ENCODE results near the gene LINGO3.
A peak's percentile ranks its signal among the peaks of the same experiment; 100 is the strongest.

LINGO3 gene

DNA sequence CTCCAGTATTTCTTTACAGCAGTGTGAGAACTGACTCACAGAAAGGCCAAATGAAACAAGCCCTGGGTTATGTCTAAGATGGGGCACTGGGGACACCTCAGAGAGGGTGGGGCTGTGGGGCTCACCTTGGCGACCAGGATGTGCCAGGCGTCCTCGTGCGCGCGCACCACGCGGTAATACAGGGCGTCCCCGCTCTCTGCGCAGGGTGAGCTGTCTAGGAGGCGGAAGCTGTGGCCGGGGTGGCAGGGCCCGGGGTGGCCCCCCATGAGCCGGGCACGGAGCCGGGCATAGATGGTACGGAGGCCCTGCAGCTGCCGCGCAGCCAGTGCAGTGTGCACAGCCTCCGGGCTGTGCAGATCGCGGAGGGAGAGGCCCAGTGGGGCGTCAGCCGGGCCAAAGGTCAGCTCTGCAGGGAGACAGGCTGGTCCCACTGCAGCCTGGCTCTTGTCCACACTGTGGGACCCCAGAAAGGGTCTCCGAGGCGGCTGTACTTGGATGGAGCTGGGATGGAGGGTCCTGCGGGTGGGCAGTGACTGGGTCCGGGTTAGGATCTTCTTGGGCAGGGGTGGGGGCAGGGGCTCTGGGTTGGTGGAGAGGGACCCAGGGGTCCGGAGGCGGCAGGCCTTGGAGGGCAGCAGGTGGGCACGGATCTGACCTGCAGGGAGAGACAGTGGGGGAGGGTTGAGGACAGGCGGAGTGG, 29.3 kb downstream of the LINGO3 start:
- no peak for DNase-seq

DNA sequence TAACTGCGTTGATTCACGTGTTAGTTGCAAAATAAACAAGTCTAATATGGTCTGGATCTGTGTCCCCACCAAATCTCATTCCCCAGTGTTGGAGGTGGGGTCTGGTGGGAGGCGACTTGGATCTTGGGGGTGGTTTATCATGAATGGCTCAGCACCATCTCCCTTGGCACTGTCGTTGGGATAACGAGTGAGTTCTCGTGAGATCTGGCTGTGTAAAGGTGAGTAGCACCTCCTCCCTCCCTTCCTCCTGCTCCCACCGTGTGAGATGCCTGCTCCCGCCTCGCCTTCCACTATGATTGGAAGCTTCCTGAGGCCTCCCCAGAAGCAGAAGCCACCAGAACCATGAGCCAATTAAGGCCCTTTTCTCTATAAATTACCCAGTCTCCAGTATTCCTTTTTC, 30.8 kb downstream of the LINGO3 start:
- no peak for DNase-seq

DNA sequence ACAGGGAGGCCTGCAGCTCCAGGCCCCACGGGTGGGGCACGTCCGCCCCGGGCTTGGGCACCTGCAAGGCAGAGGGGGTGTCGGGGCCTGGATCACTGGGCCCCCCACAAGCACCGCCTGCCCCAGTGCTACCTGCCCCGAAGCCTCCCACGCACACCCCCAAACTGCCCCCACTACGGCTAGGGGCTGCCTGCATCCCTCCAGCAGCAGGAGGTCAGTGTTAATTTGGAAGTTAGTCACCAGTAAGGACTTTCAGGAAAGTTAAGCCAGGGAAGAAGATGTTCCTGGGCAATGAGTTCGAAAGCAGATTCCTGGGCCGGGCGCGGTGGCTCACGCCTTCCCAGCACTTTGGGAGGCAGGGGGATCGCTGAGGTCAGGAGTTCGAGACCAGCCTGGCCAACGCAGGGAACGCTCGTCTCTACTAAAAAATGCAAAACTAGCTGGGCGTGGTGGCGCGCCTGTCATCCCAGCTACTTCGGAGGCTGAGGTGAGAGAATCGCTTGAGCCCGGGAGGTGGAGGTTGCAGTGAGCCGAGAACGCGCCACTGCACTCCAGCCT, 31.4 kb downstream of the LINGO3 start:
- DNase-seq, result no peak

DNA sequence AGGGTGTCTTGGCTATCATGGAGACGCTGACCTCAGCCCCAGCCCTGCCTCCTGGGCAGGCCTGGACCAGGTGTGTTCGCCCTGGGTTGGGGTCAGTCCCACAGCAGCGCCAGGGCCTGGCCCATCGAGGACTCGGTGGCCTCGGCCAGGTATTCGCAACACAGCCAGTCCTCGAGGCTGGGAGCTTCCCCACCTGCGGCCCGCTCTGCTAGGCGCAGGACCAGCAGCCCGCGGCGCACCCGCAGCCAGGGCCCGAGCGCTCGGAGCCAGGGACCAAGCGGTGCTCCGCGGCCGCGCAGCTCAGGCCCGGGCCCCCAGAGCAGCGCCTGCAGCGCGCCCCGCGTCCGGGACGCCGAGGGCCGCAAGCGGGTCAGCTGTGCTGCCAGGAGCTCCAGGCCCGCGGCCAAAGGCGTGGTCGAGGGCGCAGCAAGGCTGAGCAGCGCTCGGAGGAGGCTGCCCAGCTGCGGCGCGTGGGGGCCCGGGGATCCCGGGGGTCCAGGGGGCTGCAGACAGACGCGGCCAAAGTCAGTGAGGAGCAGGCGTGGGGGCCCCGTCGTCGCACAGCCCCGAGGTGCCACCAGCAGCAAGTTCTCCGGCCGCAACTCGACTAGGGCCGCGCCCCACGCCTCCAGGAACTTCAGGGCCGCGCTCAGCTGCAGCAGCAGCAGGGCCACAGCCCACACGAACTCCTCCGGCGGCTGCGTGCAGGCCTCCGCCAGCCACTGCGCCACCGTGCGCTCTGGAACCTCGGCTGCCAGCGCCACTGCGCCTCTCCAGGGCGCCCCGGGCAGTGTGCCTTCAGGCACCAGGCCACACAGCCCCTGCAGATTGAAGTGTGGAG, 32.1 kb downstream of the LINGO3 start:
- no peak for DNase-seq

DNA sequence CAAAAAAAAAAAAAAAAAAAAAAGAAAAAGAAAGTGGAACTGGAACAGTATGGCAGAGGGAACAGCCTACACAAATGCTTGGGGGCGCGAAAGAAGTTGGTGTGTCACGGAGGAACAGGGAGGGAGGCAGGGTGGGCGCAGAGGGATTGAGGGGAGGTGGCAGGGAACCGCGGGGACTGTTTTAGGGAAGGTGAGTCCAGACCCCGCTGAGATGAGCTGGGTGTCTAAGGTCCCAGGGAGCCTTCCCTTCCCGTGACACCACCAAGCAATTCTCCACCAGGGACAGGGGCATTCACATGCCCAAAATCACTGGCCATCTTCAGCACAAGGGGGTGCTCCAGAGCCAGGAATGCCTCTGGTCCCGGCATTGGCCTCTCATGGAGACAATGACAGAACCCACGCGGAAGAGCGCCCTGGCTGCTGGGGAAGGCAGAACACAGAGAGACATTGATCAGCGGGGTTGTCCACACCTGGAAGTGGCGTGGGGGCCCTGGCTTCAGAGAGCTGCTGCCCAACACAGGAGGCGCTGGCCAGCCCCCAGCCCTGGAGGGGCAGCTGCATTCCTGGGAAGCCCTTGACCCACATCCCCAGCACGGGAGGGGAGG, 32.9 kb downstream of the LINGO3 start:
- peak; percentile 59 for DNase-seq

DNA sequence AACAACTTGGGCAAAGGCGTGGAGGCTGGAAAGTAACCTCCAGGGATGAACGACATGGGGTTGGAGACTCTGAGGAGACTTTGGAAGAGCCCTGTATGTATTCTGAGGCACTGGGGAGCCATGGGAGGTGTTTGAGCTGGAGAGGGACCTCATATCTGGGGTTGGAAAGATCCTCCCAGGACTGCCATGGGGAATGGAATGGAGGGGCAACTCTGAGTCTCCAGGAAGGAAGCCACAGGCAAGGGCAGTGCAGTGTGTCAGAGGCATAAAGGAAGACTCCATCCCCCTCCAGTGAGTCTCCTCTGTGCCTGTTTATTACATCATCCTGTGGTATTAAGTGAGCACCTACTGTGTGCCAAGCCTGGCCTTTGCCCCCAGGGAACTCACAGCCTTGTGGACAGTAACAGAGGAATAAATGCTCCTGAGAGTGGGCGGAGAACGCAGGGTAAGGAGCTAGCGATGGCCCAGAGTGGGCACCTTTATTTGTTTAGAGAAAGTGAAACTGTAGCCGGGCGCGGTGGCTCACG, 33.7 kb downstream of the LINGO3 start:
- no peak for DNase-seq

DNA sequence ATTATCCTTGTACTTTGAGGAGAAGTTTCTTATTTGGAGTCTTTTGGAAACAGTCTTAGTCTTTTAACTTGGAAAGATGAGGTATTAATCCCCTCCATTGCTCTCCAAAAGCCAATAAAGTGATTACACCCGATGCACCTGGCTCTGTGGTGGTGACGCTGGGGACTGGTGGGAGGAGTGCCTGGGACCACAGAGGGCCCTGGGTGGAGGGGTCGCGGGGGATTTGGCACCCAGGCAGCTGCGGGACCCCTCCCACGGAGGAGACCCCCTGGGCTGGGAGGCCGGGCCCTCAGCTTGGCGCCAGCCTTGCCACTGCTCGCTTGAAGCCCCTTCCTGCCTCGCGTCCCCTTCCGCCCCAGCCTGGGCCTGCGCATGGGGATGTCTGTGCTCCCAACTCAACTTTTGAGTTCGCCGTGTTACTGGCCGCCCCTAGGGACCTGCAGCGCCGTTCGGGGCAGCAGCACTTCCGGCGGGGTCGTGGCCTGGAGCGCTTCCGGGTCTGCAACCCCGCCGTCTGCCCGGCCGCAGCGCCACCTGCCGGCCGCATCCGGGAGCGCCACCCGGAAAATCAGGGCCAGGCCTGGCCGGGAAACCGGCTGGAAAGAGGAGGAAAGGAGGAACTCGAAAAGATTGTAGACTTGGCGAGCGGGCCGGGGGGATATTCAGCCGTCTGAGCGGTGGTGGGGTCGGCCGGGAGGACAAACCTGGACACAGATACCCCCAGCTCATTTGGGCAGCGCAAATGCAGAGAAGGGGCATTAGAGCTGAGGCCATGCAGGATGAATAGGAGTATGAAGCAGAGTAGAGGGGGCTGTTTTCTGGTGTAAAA, 34.4 kb downstream of the LINGO3 start:
- peak; percentile 76 for DNase-seq

DNA sequence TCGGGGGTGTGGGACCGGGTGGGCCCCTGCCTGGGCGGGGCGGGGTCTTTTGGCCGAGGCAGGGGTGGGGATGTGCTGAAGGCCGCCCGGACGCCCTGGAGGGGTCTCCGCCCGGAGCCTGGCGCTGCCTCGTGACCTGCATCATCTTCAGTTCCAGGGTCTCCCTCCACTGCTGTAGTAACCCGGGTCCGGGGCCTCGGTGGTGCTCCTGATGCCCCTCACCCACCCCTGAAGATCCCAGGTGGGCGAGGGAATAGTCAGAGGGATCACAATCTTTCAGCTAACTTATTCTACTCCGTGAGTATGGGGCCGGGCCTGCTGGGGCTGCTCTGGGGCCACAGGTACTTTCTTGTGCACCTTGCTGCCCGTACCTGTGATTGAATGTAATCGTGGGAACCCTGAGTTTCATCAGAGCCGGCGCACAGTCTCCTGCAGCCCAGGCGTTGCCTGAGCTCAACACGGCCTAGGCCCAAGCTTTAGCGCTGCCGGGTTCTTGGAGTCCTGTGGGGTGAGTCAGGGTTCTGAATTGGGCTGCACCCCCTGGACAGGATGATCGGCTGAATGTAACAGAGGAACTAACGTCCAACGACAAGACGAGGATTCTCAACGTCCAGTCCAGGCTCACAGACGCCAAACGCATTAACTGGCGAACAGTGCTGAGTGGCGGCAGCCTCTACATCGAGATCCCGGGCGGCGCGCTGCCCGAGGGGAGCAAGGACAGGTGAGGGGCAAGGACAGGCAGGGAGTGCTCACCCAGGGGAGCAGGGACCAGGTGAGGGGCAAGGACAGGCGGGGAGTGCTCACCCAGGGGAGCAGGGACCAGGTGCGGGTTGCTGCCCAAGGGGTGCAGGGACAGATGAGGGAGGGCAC, 36.5 kb downstream of the LINGO3 start:
- DNase-seq, result no peak

DNA sequence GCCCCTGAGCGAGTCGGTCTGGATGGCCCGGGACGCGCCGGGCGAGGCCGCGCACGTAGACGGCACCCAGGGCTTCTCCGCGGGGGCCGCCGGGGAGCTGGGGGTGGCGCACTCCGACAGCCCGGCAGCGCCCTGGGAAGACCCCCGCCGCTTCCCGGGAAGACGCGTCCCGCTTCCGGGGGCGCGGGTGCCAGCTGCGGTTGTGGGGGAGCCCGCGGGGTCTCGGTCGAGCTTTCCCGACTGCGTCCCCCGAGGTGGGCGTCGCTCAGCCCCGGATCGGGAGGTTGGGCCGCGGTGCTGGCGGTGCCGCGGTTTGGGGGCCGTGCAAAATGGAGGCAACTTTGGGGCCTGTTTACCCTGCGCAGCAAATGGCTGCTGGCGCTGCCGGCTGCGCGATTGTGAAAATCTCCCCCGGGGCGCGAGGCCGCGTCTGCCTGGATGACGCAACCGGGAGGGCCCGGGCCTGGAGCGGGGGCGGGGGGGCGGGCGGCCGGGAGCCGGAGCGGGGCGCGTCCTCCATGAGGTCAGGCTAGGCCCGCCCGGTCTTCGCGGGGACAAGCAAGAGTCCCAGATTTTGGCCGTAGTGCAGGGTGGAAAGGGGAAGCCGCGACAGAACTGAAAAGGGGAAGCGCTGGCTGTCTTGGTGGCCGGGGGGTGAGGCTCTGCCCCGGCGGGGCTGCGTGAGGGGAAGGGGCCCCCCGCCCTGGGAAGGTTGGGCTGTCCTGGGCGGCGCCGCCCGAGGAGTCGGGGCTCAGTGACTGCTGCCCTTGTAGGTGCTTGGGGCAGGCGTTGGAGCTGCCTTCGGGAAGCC, 37.3 kb downstream of the LINGO3 start:
- DNase-seq, result peak; percentile 79

DNA sequence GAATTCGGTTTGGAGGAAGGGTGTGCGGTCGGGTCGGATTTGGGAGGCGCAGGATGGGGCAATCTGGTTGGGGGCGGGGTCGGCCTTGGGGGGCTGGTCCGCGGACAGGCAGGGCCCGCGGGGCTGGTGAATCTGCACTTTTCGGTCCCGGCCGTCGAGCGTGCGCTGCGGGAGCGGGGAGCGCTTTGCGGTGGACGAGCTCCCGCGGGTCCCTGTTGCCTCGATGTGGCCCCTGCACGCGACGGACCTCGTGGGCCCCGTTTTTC, 37.9 kb downstream of the LINGO3 start:
- DNase-seq, result peak; percentile 51

DNA sequence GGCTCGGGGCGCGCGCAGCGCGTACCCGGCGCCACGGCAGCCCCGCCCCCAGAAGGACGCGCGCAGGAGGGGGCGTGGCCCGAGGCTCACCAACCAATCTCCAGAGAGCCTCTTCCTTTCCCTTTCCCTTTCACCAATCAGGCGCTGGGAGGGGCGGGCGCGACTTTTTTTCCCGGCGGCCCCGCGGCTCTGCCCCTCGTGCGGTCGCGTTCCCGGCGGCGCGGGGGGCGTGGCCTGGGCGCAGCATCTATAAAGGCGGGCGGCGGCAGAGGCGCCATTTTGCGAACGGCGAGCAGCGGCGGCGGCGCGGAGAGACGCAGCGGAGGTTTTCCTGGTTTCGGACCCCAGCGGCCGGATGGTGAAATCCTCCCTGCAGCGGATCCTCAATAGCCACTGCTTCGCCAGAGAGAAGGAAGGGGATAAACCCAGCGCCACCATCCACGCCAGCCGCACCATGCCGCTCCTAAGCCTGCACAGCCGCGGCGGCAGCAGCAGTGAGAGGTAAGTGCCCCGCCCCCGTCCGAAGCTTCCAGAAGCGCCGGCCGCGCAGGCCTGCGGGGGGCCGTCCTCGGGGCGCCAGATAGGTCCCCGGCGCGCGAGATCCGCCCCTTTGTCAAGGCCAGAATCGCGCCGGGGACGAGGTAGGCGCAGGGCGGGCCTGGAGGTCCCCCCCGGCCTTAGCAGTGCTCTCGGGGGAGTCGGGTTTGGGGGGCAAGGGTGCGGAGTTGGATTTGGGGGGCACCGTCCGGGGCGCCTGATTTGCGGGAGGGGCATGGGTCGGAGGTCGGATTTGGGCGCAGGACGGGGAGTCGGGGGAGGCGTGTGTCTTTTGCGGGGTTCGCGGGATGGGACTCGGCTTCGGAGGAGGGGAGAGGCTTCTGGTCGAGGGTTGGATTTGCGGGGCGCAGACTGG, 38.5 kb downstream of the LINGO3 start:
- DNase-seq, result peak; percentile 98

DNA sequence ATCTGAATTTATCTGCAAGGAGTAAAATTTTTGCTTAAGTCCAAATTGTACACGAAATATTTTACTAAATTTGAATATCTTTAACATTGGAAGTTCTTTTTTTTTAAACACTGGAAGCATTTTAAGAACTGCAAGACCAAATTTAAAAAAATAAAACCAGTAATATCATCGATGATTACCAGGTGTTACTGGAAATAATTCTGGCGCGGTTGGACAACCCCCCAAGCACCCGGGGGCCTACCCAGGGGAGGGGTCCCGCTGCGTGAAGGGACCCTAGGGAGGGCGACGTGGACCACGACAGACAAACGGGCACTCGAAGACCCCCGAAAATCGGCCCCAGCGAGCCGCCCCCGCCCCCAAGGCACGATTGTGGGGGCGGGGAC, 39.1 kb downstream of the LINGO3 start:
- DNase-seq, result no peak

DNA sequence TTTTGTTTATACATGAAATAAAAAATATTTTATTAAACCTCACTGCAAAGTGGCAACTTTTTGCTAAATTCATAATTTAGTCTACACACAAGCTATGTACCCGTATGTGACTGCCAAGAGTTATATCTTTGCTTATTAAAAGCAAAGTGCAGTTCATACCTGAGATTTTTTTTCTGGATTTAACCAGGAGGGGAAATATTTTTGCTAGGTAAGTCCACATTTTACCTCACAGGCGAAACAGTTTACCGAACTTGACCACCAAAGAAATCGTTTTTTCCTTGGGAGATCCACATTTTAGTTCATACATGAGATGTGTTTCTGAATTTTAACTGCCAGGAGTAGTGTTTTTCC, 39.5 kb downstream of the LINGO3 start:
- DNase-seq, result no peak

DNA sequence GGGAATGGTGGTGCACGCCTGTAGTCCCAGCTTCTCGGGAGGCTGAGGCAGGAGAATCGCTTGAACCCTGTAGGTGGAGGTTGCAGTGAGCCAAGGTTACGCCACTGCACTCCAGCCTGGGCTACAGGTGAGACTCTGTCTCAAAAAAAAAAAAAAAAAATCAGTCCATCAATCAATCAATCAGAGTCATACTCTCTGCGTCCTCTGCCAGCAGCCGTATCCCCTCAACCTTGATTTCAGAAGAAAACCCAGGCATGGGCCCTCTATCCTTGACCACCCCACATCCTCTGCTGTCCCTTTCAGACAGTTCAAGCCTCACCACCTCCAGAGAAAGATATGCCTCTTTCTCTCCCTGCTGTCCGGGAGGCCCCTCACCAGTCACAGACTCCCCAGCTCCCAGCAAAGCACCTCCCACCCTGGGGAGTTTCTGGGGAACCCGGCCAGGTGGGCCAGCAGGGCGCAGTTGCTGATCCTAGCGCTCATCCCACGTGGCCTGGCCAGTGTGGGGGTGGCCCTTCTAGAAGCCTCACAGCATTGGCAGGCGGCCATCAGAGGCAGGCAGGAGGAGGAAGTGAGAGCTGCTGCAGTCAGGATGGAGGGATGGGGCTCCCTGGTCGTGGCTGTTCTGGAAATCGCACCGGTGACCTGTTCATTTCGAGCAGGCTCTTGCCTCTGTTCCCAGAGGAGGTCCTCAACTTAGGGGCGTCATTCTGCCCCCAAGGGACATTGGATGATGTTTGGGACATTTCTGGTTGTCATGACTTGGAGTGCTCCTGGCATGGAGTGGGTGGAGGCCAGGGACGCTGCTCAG, 41.6 kb downstream of the LINGO3 start:
- DNase-seq, result peak; percentile 53

DNA sequence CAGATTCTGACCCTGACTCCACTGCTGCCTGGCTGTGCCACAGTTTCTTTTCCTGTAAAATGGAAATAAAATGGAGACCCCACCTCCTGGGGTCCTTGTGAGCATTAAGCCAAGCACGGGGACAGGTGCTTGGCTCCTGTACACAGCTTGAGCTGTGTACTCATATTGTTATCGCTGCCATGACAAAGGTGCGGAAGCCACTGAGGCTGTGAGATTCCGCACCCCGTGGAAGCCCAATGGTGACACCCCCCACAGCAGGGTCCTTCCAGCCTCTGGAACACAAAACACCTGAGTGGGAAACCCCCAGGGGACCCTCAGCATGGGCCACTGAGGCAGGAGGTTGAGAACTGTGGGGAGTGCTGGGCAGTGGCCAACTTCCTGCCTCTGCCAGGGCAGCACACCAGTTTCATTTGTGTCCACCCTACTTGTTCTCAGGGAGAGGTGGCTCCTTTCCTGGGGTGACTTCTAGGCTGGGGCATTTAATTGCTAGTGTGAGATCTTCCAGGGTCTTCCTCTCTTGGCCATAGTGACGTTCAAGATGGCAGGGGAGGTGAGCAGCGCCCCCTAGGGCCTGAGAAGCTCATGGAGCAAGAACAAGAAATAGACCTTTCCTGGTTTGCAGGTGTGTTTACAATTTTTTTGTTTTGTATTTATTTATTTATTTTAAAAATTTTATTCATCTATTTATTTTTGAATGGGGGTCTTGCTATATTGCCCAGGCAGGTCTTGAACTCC, 46.3 kb downstream of the LINGO3 start:
- DNase-seq, result peak; percentile 75

DNA sequence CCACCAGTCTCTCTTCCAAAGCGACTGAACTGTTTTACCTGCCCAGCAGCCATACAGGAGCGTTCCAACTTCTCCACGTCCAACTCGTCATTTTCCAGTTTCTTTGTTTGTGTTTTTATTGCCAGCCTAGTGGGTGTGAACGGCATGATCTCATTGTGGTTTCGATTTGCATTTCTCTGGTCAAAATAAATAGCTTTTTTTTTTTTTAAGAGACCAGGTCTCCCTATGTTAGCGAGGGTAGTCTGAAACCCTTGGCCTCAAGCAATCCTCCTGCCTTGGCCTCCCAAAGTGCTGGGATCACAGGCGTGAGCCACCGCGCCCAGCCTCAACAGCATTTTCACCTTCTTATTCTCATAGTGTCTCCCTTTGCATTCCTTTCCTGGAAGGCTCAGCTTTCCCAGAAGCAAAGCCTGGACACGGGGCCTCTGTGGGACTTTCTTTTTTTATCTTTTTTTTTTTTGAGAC, 47.6 kb downstream of the LINGO3 start:
- no peak for DNase-seq

DNA sequence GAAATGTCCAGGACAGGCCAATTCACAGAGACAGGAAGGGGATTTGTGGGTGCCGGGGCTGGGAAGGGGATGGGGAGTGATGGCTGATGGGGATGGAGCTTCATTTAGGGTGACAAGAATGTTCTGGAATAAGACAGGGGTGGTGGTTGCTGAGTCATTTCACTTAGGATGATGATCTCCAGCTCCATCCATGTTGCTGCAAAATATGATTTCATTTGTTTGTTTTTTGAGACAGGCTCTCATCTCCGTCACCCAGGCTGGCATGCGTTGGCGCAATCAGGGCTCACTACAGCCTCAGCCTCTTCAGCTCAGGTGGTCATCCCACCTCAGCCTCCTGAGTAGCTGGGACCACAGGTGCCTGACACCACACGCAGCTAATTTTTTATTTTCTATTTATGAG, 48.6 kb downstream of the LINGO3 start:
- DNase-seq, result no peak

Measured in CD4-positive, alpha-beta T cell treated with Interleukin-6 for 4 hours (primary cell).